HepG2 (cell line): ENCODE data around the gene DCAF16. TPM values are rescaled to one million over a fixed set of nuclear protein-coding genes. Genes with fewer than 3 reads are reported as not detected.

ENCODE experiments used
- HNF1B ChIP-seq: sonication (generic); formaldehyde crosslinking; IDR thresholded peaks from 2 replicates; pipeline ENCODE4 v1.5.1; 2020; ENCODE audit warnings: mild to moderate bottlenecking, moderate library complexity, missing genetic modification reagents
- ISX ChIP-seq: sonication (generic); formaldehyde crosslinking; conservative IDR thresholded peaks from 2 replicates; pipeline ENCODE4 v1.5.0; 2020; ENCODE audit warnings: missing genetic modification reagents
- MED13 ChIP-seq: sonication (generic); formaldehyde crosslinking; IDR thresholded peaks from 2 replicates; pipeline ENCODE4 v1.5.0; 2020; ENCODE audit warnings: missing genetic modification reagents
- MIXL1 ChIP-seq: IDR thresholded peaks from 2 replicates; pipeline ENCODE4 v1.6.1; 2016
- NFE2 ChIP-seq: sonication (generic); formaldehyde crosslinking; IDR thresholded peaks from 2 replicates; pipeline ENCODE4 v1.4.0; 2020; ENCODE audit warnings: missing genetic modification reagents
- PAX8 ChIP-seq: sonication (generic); formaldehyde crosslinking; IDR thresholded peaks from 2 replicates; pipeline ENCODE4 v1.8.0; 2022; ENCODE audit warnings: mild to moderate bottlenecking, missing genetic modification reagents, borderline replicate concordance
- PBX3 ChIP-seq: sonication (generic); formaldehyde crosslinking; IDR thresholded peaks from 2 replicates; pipeline ENCODE4 v1.8.1; 2023; ENCODE audit warnings: missing genetic modification reagents, inconsistent platforms, borderline replicate concordance
- PHB2 ChIP-seq: fragments of 450-650 bp; IDR thresholded peaks from 2 replicates; pipeline ENCODE4 v1.6.1; 2018; ENCODE audit not compliant: partially characterized antibody
- RBM39 ChIP-seq: fragments of 200-400 bp; formaldehyde crosslinking; IDR thresholded peaks from one replicate; pipeline ENCODE4 v1.6.1; 2018; ENCODE audit warnings: antibody characterized with exemption, mild to moderate bottlenecking, low read depth, low read length; ENCODE audit not compliant: poor library complexity, severe bottlenecking
- SATB2 ChIP-seq: sonication (generic); formaldehyde crosslinking; IDR thresholded peaks from 2 replicates; pipeline ENCODE4 v1.5.0; 2020; ENCODE audit warnings: missing genetic modification reagents
- SNAPC2 ChIP-seq: sonication (generic); formaldehyde crosslinking; IDR thresholded peaks from 2 replicates; pipeline ENCODE4 v1.8.1; 2022; ENCODE audit warnings: mild to moderate bottlenecking, missing genetic modification reagents
- ZC3H13 ChIP-seq: sonication (generic); formaldehyde crosslinking; IDR thresholded peaks from 2 replicates; pipeline ENCODE4 v1.8.1; 2023; ENCODE audit warnings: mild to moderate bottlenecking, missing genetic modification reagents, moderate library complexity
- ZFP36L1 ChIP-seq: sonication (generic); formaldehyde crosslinking; IDR thresholded peaks from 2 replicates; pipeline ENCODE4 v1.8.0; 2022; ENCODE audit warnings: mild to moderate bottlenecking, missing genetic modification reagents, moderate library complexity
- ZKSCAN8 ChIP-seq: IDR thresholded peaks from 2 replicates; pipeline ENCODE4 v1.6.1; 2016; ENCODE audit warnings: borderline replicate concordance, missing genetic modification reagents, missing compliant biosample characterization
- ZNF20 ChIP-seq: sonication (generic); formaldehyde crosslinking; IDR thresholded peaks from 2 replicates; pipeline ENCODE4 v1.4.0; 2020; ENCODE audit warnings: mild to moderate bottlenecking, moderate library complexity, missing genetic modification reagents
- ZNF24 ChIP-seq: fragments of 450-650 bp; IDR thresholded peaks from 2 replicates; pipeline ENCODE4 v1.6.1; 2017; ENCODE audit warnings: antibody characterized with exemption, mild to moderate bottlenecking
- ZNF530 ChIP-seq: sonication (generic); formaldehyde crosslinking; IDR thresholded peaks from 2 replicates; pipeline ENCODE4 v1.5.0; 2020; ENCODE audit warnings: low read depth, mild to moderate bottlenecking, missing genetic modification reagents
- ZNF766 ChIP-seq: sonication (generic); formaldehyde crosslinking; IDR thresholded peaks from 2 replicates; pipeline ENCODE4 v1.5.0; 2020; ENCODE audit warnings: missing genetic modification reagents, borderline replicate concordance
- ZNF772 ChIP-seq: sonication (generic); formaldehyde crosslinking; IDR thresholded peaks from 2 replicates; pipeline ENCODE4 v1.5.0; 2020; ENCODE audit warnings: mild to moderate bottlenecking, missing genetic modification reagents
- polyA plus RNA-seq, 8 experiments: library from polyadenylated mRNA; depleted of rRNA in 3 of 8; stranded (reverse) in 7 of 8; unstranded in 1 of 8; fragments of >200 nt; fragmentation: Illumina TruSeq in 4 of 8; extraction: Trizol in 4 of 8; gene quantifications; 2 replicates each; pipeline versions ENCODE4 v1.2.1 to v1.2.3, GENCODE V29; 2011 to 2016; ENCODE audit warnings: low read depth in 4 of 8, missing spikeins in 1 of 8, mixed read lengths in 1 of 8; ENCODE audit not compliant: insufficient read depth in 1 of 8
- total RNA-seq, 5 experiments: library from RNA; depleted of rRNA; stranded (reverse); fragments of >200 nt; fragmentation: Illumina TruSeq; extraction: Trizol; gene quantifications; 2 replicates each; pipeline ENCODE4 v1.2.3, GENCODE V29; 2016; ENCODE audit warnings: low read depth in 1 of 5
- TF ChIP-seq, protein P1 (sequence below): sonication (generic); formaldehyde crosslinking; IDR thresholded peaks from 2 replicates; pipeline ENCODE4 v1.5.1; 2020; ENCODE audit warnings: missing genetic modification reagents, mild to moderate bottlenecking, borderline replicate concordance
- TF ChIP-seq, protein P2 (sequence below): IDR thresholded peaks from 2 replicates; pipeline ENCODE4 v1.6.1; 2012; ENCODE audit warnings: low read length, improper control_type of control experiment

Gene DCAF16
- total and polyA plus RNA-seq, 2 of the 13 experiments (the other 11 are each of a cell fraction or from before 2014, with no cell fraction given): 37.5 to 41.9 TPM

DNA sequence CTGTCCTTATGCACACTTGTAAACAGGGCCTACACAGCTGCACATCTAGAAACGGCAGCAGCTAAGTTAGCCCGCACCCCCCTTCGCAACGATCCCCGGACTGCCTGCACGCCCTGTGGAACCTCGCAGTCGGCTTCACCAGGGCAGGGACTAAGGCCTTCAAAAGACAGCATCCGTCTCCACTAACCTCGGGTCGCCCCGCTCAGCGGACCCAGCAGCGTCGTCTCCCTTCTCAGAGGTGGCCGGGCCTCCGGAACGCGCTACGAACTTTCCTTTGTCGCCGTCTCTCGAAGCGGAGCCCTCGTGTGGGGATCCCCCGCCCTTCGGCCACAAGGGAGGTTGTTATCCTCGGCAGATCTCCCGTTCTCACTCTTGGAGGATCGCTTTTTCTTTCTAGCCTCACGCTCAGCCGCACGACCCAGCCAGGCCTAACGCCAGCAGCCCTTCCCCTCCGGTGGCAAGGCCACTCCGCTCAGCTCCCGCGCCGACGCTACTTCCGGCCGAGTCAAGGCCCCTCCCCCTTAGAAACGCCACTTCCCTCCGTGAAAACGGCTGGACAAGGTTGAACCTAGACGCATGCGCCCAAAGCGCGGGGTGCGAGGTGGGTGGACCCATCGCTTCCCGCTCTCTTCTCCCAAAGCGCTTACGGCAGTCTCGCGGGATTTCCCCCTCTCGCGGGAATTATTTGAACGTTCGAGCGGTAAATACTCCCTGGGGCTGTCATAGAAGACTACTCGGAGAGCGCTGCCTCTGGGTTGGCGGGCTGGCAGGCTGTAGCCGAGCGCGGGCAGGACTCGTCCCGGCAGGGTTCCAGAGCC lies at the start of gene DCAF16, which contains the start of gene NCAPG (continued):
- TF ChIP-seq PBX3 (CRISPR knock-in tag): 0 out of 2 replicates have a peak, but pooled peaks have one; percentile 35
- TF ChIP-seq, protein P1, sequence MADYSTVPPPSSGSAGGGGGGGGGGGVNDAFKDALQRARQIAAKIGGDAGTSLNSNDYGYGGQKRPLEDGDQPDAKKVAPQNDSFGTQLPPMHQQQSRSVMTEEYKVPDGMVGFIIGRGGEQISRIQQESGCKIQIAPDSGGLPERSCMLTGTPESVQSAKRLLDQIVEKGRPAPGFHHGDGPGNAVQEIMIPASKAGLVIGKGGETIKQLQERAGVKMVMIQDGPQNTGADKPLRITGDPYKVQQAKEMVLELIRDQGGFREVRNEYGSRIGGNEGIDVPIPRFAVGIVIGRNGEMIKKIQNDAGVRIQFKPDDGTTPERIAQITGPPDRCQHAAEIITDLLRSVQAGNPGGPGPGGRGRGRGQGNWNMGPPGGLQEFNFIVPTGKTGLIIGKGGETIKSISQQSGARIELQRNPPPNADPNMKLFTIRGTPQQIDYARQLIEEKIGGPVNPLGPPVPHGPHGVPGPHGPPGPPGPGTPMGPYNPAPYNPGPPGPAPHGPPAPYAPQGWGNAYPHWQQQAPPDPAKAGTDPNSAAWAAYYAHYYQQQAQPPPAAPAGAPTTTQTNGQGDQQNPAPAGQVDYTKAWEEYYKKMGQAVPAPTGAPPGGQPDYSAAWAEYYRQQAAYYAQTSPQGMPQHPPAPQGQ (CRISPR knock-in tag): no peak; the same call in 1 of the 2 replicates
- TF ChIP-seq ZNF20: no peak
- peak; percentile 88; the same call in 1 of the 2 replicates for TF ChIP-seq ZC3H13
- peak; percentile 78; the same call in 1 of the 2 replicates for TF ChIP-seq ZNF766
- TF ChIP-seq, protein P2, sequence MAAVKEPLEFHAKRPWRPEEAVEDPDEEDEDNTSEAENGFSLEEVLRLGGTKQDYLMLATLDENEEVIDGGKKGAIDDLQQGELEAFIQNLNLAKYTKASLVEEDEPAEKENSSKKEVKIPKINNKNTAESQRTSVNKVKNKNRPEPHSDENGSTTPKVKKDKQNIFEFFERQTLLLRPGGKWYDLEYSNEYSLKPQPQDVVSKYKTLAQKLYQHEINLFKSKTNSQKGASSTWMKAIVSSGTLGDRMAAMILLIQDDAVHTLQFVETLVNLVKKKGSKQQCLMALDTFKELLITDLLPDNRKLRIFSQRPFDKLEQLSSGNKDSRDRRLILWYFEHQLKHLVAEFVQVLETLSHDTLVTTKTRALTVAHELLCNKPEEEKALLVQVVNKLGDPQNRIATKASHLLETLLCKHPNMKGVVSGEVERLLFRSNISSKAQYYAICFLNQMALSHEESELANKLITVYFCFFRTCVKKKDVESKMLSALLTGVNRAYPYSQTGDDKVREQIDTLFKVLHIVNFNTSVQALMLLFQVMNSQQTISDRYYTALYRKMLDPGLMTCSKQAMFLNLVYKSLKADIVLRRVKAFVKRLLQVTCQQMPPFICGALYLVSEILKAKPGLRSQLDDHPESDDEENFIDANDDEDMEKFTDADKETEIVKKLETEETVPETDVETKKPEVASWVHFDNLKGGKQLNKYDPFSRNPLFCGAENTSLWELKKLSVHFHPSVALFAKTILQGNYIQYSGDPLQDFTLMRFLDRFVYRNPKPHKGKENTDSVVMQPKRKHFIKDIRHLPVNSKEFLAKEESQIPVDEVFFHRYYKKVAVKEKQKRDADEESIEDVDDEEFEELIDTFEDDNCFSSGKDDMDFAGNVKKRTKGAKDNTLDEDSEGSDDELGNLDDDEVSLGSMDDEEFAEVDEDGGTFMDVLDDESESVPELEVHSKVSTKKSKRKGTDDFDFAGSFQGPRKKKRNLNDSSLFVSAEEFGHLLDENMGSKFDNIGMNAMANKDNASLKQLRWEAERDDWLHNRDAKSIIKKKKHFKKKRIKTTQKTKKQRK: no peak
- TF ChIP-seq ZNF24: no peak
- no peak for TF ChIP-seq NFE2 (CRISPR knock-in tag)
- no peak for TF ChIP-seq PHB2
- peak; percentile 94 for TF ChIP-seq HNF1B (CRISPR knock-in tag)
- peak; percentile 91; the same call in 1 of the 2 replicates for TF ChIP-seq SATB2 (CRISPR knock-in tag)
- TF ChIP-seq MIXL1: no peak
- TF ChIP-seq ZNF772 (CRISPR knock-in tag): peak; percentile 93
- TF ChIP-seq ISX: no peak; the same call in 1 of the 2 replicates
- TF ChIP-seq ZFP36L1 (CRISPR knock-in tag): no peak
- no peak for TF ChIP-seq ZKSCAN8 (CRISPR knock-in tag)
- no peak; the same call in 1 of the 2 replicates for TF ChIP-seq MED13 (CRISPR knock-in tag)
- no peak for TF ChIP-seq ZNF530
- no peak for TF ChIP-seq RBM39
- TF ChIP-seq SNAPC2 (CRISPR knock-in tag): peak; percentile 89; the same call in 1 of the 2 replicates
- TF ChIP-seq PAX8 (CRISPR knock-in tag): no peak
